Endothelial cell (in vitro differentiated cells): ENCODE measurements around the gene TEAD1. TPM values are rescaled to one million over a fixed set of nuclear protein-coding genes. Genes with fewer than 3 reads are reported as not detected.

Experiments
- DNase-seq: peaks from one replicate; pipeline ENCODE4 v3.0.0; 2021; ENCODE audit warnings: low spot score
- H3K27ac Mint-ChIP-seq: one replicate; pipeline ENCODE4 v1.8.0; 2021; ENCODE audit warnings: mixed read lengths, inconsistent platforms; ENCODE audit not compliant: unreplicated experiment
- H3K27me3 Mint-ChIP-seq: one replicate; pipeline ENCODE4 v1.8.0; 2021; ENCODE audit warnings: mild to moderate bottlenecking, moderate library complexity, mixed read lengths, inconsistent platforms; ENCODE audit not compliant: unreplicated experiment
- H3K36me3 Mint-ChIP-seq: one replicate; pipeline ENCODE4 v1.8.0; 2021; ENCODE audit warnings: mild to moderate bottlenecking, low read depth, mixed read lengths, inconsistent platforms; ENCODE audit not compliant: unreplicated experiment
- H3K4me1 Mint-ChIP-seq: one replicate; pipeline ENCODE4 v1.8.0; 2021; ENCODE audit warnings: mild to moderate bottlenecking, mixed read lengths, inconsistent platforms; ENCODE audit not compliant: unreplicated experiment
- H3K4me3 Mint-ChIP-seq: one replicate; pipeline ENCODE4 v1.8.0; 2021; ENCODE audit warnings: mild to moderate bottlenecking, mixed read lengths, inconsistent platforms; ENCODE audit not compliant: unreplicated experiment
- H3K9me3 Mint-ChIP-seq: one replicate; pipeline ENCODE4 v1.8.0; 2021; ENCODE audit warnings: mixed read lengths, inconsistent platforms; ENCODE audit not compliant: unreplicated experiment
- total RNA-seq: library from RNA; stranded (reverse); fragmentation: NEBNext Ultra II Directional; extraction: Animal tissue kit (Norgen Biotek cat#: 25700); gene quantifications from one replicate; pipeline ENCODE4 v1.2.1, GENCODE V29; 2021; ENCODE audit not compliant: unreplicated experiment
- TF ChIP-seq, protein P1 (sequence below): fragments of 200-600 bp; sonication (generic); IDR thresholded peaks from one replicate; pipeline ENCODE4 v1.5.0; 2021; ENCODE audit warnings: antibody characterized with exemption; ENCODE audit not compliant: unreplicated experiment

Gene TEAD1
- total RNA-seq, 1 donor from 2014 or later = 54.4 TPM

DNA sequence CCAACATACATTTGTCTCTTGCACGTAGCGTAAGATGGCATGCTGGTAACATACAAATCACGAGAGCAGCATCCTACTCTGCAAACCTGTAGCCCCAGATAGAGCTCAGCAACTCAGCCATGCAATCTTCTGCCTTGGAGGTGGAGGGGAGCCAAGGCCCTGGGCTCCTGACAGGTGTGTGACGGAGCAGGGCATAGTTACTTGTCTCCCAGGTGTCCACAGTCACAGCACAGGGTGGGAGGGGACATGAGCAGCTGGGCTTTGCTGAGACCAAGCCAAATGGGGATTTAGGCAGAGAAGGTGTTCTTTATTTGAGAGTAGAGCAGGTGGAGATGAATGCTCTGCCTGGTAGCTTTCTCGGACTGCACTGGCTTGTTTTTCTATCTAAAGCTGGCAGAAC is 111.7 kb downstream of the TEAD1 start:
- peaks cover 13% of the 10 kb centered on the region for H3K36me3 Mint-ChIP-seq
- H3K4me1 Mint-ChIP-seq = peaks cover 37% of the 10 kb centered on the region
- no peak overlapping the region for H3K27ac Mint-ChIP-seq
- no peak overlapping the region for H3K4me3 Mint-ChIP-seq
- no peak for DNase-seq
- peaks cover 2% of the 10 kb centered on the region for H3K27me3 Mint-ChIP-seq
- TF ChIP-seq, protein P1, sequence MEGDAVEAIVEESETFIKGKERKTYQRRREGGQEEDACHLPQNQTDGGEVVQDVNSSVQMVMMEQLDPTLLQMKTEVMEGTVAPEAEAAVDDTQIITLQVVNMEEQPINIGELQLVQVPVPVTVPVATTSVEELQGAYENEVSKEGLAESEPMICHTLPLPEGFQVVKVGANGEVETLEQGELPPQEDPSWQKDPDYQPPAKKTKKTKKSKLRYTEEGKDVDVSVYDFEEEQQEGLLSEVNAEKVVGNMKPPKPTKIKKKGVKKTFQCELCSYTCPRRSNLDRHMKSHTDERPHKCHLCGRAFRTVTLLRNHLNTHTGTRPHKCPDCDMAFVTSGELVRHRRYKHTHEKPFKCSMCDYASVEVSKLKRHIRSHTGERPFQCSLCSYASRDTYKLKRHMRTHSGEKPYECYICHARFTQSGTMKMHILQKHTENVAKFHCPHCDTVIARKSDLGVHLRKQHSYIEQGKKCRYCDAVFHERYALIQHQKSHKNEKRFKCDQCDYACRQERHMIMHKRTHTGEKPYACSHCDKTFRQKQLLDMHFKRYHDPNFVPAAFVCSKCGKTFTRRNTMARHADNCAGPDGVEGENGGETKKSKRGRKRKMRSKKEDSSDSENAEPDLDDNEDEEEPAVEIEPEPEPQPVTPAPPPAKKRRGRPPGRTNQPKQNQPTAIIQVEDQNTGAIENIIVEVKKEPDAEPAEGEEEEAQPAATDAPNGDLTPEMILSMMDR = no peak
- no peaks in the 10 kb centered on the region for H3K9me3 Mint-ChIP-seq

DNA sequence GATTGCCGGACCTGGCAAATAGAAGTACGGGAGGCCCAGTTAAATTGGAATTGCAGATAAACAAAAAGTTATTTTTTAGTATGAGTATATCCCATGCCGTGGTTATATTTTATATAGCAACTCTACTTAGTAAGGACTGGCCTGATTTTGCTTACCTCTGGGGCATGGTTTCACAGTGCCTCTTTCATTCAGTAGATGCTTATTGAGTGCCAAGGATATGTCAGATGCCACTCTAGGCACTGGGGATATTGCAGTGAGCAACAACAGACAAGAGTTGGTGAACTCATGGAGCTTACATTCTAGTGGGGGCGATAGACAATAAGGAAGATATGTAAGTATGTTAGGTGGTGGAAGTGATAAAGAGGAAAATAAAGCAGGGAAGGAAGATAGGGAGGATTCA is 112.2 kb downstream of the TEAD1 start:
- Mint-ChIP-seq H3K4me1 (peaks cover 37% of the 10 kb centered on the region), H3K36me3 (peaks cover 13% of the 10 kb centered on the region), H3K27me3 (peaks cover 2% of the 10 kb centered on the region), H3K9me3 (no peaks in the 10 kb centered on the region), H3K27ac (no peak overlapping the region), H3K4me3 (peak overlapping the region; percentile 6)
- TF ChIP-seq, protein P1 = no peak
- no peak for DNase-seq

DNA sequence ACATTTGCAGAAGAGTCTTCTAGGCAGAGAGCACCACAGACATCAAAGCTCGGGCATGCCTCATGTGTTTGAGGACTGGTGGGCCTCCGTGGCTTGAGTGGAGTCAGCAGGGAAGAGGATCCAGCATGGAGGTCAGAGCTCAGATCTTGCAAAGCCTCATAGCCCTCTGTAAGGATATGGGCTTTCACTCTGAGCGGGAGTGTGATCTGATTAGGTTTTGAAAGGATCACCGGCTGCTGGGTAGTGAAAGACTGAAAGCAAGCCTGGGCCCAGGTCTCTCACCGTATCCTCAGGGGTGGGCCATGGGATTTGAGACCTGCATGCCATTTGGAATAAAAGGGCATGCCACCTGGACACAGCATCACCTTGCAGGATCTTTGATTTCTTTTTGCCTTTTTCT is 112.7 kb downstream of the TEAD1 start:
- H3K27ac Mint-ChIP-seq = no peak overlapping the region
- no peak for DNase-seq
- H3K27me3 Mint-ChIP-seq = peaks cover 2% of the 10 kb centered on the region
- H3K36me3 Mint-ChIP-seq = peaks cover 13% of the 10 kb centered on the region
- peaks cover 37% of the 10 kb centered on the region for H3K4me1 Mint-ChIP-seq
- TF ChIP-seq, protein P1 = no peak
- H3K4me3 Mint-ChIP-seq = peak overlapping the region; percentile 6
- no peaks in the 10 kb centered on the region for H3K9me3 Mint-ChIP-seq

DNA sequence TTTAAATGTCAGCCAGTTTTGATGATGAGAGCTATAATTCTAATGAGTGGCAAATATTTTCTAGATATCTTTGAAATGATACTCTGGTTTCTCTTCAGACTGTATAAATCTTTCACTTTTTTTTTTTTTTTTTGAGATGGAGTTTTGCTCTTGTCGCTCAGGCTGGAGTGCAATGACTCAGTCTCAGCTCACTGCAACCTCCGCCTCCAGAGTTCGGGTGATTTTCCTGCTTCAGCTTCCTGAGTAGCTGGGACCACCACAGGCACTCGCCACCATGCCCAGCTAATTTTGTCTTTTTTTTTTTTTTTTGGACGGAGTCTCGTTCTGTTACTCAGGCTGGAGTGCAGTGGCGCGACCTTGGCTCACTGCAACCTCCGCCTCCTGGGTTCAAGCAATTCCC is 113.6 kb downstream of the TEAD1 start:
- Mint-ChIP-seq H3K36me3 (peaks cover 13% of the 10 kb centered on the region), H3K27ac (no peak overlapping the region), H3K4me3 (no peak overlapping the region), H3K27me3 (peaks cover 2% of the 10 kb centered on the region), H3K4me1 (peaks cover 34% of the 10 kb centered on the region), H3K9me3 (no peaks in the 10 kb centered on the region)
- no peak for DNase-seq
- TF ChIP-seq, protein P1 = no peak

DNA sequence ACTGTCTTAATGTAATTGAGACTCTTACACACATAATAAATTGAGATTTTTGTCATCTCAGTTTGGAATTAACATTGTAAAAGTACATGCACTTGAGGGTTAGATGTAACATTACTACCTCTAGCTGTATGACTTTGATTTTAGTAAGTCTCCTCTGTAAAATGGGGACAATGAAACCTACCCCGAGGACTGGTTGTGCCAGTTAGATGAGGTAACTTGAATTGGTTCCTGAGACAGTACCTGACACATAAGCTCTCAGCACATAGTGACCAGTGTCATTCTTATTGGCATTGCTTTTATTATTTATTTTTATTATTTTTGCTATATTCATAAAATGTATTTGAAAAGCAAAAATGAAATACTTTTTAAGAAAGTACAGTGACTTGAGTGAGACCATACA is 114.8 kb downstream of the TEAD1 start:
- H3K27ac Mint-ChIP-seq = no peak overlapping the region
- TF ChIP-seq, protein P1 = no peak
- DNase-seq = no peak
- H3K9me3 Mint-ChIP-seq = no peaks in the 10 kb centered on the region
- no peaks in the 10 kb centered on the region for H3K27me3 Mint-ChIP-seq
- peaks cover 27% of the 10 kb centered on the region for H3K4me1 Mint-ChIP-seq
- peaks cover 3% of the 10 kb centered on the region for H3K36me3 Mint-ChIP-seq
- no peak overlapping the region for H3K4me3 Mint-ChIP-seq
